ENCODE results near the gene TCF7L2.

TCF7L2 gene

DNA sequence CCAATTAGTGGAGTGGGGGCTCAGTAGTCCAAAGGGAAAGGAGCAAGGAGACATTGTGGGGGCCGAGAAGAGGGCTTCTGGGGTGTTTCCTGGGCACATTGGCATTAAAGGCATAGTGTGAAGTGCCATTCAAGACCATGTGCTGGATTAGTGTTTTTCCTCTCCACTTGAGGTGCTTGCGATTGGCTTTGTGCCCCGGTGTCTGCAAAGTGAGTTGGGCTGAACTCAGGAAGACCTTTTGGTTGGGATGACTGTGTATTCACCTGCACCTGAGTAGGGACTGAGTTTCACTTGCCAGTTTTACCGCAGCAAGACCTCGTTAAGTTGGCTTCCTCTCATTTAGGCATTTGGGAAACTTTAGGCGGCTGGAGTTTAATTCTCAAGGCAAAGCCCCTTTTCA lies 73.0 kb downstream of the TCF7L2 start:
- DNase-seq (ENCODE audit: low read depth), result no peak

- no peak for DNase-seq (ENCODE audit: low read depth)
Measured at GRCh38 chr10:113024930-113025329, 74.9 kb downstream of the TCF7L2 start.

DNA sequence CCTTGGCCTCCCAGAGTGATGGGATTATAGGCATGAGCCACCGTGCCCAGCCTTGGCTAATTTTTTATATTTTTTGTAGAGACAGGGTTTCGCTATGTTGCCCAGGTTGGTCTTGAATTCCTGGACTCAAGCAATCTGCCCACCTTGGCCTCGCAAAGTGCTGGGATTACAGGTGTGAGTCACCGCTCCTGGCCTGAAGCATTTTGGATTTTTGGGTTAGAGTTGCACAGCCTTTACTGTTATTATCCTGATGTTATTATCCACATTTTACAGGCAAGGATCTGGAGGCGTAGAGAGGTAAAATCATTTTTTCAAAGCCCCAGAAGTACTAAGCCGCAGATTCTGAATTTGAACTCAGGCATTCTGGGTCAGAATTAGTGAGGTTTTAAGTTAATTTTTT lies 75.4 kb downstream of the TCF7L2 start:
- no peak for DNase-seq (ENCODE audit: low read depth)

- no peak for DNase-seq (ENCODE audit: low read depth)
Measured at GRCh38 chr10:113026679-113027078, 76.6 kb downstream of the TCF7L2 start.

- no peak for DNase-seq (ENCODE audit: low read depth)
Measured at GRCh38 chr10:113027230-113027573, 77.2 kb downstream of the TCF7L2 start.

GRCh38 chr10:113027574-113028455 lies 77.8 kb downstream of the TCF7L2 start:
- DNase-seq (ENCODE audit: low read depth), result no peak

GRCh38 chr10:113028456-113029440 lies 78.7 kb downstream of the TCF7L2 start:
- no peak for DNase-seq (ENCODE audit: low read depth)

DNA sequence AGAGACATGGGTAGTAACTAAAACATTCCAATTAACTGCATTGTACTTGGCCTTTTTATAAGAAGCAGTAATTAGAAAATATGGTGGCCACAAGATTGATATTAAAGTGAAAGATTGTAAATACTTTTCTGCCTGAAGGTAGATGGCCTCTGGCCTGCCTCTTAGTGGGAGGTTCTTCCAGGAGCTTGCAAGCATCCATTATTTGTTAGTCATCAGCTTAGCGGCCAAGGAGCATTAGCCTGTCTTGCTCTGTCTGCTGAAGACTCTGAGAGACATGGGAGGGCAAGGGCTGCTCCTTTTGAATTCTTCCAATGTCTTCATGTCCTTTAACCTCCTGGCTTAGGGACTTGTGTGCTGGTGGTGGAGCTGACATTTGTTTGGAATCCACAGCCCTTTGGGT lies 80.4 kb downstream of the TCF7L2 start:
- DNase-seq (ENCODE audit: low read depth), result no peak

DNA sequence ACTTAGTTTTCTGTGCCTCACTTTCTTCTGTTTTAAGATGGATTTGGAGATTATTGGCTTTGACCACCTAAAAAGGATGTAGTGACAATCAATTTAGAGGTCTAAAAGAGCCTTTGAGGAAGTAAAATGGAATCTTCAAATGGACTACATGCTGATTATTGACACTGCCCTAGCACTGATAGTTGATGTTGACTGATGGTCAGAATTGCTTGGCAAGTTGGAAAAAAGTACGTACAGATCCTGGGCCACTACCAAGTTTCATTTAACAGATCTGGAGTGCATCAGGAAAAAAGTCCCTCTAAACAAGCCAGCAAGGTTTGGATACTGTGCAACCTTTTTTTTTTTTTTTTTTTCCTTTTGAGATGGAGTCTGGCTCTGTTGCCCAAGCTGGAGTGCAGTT lies 81.1 kb downstream of the TCF7L2 start:
- no peak for DNase-seq (ENCODE audit: low read depth)

GRCh38 chr10:113033991-113034390 lies 83.9 kb downstream of the TCF7L2 start:
- no peak for DNase-seq (ENCODE audit: low read depth)

- no peak for DNase-seq (ENCODE audit: low read depth)
Measured at GRCh38 chr10:113035732-113036312, 85.8 kb downstream of the TCF7L2 start.

DNA sequence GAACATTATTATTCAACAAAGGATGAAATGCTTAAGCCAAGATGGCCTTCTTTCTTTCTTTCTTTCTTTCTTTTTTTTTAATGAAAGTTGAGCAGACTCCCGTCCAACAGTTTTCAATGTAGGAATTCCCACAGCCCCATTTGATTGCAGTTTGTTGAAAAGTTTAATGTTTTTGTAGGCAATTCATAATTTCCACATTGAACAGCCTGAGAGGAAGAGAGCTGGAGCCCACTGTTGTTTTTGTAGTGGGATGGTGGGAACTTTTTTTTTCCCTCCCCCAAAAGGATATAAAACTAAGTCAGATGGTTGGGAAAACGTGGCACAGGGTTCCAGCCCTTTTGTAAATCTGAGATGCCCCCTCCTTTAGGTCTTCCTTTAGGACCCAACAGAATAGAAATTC lies 86.6 kb downstream of the TCF7L2 start:
- DNase-seq (ENCODE audit: low read depth), result no peak

GRCh38 chr10:113037218-113037617 lies 87.2 kb downstream of the TCF7L2 start:
- no peak for DNase-seq (ENCODE audit: low read depth)

- no peak for DNase-seq (ENCODE audit: low read depth)
Measured at GRCh38 chr10:113038183-113038582, 88.1 kb downstream of the TCF7L2 start.

GRCh38 chr10:113038985-113039384 lies 88.9 kb downstream of the TCF7L2 start:
- no peak for DNase-seq (ENCODE audit: low read depth)

- DNase-seq (ENCODE audit: low read depth), result no peak
Measured at GRCh38 chr10:113041324-113041723, 91.3 kb downstream of the TCF7L2 start.

- no peak for DNase-seq (ENCODE audit: low read depth)
Measured at GRCh38 chr10:113041841-113042750, 92.0 kb downstream of the TCF7L2 start.

- DNase-seq (ENCODE audit: low read depth), result no peak
Measured at GRCh38 chr10:113042868-113043267, 92.8 kb downstream of the TCF7L2 start.

DNA sequence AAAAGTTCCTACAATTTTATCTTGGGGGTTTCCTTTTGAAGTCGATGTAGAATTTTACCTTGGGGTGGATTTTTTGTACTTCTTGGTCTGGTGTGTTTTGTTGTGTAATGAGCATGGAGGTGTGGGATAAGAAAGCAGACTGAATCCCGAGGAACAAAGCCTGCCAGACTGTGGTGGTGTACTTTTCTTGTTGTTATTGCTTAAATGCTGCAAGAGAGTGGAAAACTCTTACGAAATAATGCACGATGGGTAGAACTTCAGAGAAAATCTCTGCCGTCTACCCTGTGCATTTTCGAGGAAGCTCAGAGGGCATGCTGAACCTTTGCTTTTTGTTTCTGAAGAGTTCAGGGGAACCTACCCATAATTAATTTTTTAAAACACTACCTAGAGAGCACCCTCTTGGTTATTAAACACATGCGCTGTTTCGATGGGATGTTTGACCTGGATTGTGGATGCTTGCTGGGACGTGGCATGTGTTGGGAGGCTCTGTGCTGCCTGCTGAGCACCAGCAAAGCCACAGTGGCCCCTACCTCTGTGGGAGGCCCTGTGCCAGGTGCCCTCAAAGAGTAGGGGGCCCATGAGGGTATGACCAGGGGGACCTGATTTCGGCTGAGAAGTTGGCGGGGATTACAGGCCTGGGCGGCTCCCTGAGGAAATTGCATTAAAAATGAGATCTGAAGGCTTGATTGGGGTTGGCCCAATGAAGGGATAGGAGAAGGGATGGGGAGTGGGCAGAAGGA lies 94.1 kb downstream of the TCF7L2 start:
- DNase-seq (ENCODE audit: low read depth), result no peak

DNA sequence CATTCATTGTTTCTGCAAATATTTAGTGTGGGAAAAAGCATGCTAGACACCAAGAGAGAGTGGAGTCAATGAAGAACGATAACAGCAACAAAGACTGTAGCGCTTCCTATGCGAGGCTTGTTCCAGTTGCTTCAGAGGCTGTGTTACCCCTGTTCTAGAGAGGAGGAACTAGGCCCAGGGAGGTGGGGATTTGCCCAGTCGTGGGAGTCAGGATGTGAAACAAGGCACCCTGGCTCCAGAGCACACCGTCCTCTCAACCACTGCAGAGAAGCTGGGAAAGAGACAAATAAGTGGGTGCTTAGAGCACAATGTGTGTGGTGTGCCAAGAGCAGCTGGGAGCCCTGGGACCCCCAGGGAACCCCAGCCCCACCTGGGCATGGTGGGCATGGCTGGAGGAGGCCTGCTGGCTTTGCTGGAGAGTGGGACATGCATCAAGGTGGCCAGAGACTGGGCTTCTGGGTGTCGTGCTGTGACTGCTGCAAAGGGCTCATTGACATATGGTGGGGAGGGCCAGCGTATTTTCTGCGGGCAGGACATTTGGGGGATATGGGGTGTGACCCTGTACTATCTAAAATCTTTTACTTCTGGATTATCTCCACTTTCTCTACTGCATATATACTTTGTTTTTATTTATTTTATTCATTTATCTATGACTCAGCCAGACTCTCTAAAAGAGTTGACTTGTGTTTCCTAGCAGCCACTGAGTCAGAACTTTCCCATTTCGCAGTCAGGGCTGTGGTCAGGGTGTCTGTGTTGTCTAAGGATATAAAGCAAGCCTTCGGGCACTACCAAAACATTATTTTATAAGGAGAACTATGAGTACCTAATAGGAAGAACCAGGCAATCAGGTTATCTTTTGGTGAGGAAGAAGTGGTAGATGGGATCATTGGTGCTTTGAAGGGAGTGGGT lies 95.4 kb downstream of the TCF7L2 start:
- DNase-seq (ENCODE audit: low read depth), result peak; percentile 38

Data from HS-5 (cell line).